ENCODE measurements around the gene KLHL22.

GRCh38 chr22:20456722-20457076 is 38.9 kb downstream of the KLHL22 start:
- TF ChIP-seq CTCF (IDR thresholded peaks at IDR 0.05) = no peak
- no peak for TF ChIP-seq POLR2A (IDR thresholded peaks at IDR 0.05)
